Activated naive CD4-positive, alpha-beta T cell treated with anti-CD3 and anti-CD28 coated beads, Interleukin-2, amount 10 ng/mL, durations not matched to agents 7 days and 5 days (primary cell): ENCODE measurements around the gene MYH10.

Source experiments
- CTCF ChIA-PET: fragments of 350-600 bp; sonication (Branson Sonifier 250); formaldehyde crosslinking; loops from one replicate; lab custom pipeline; 2021; ENCODE audit warnings: antibody characterized with exemption; lab: Charles Lee
- DNase-seq: peaks from one replicate; pipeline ENCODE4 v3.0.0-alpha.2; 2020
- H3K27ac Mint-ChIP-seq: one replicate; pipeline ENCODE4 v1.8.0; 2021; ENCODE audit warnings: mild to moderate bottlenecking, moderate library complexity, mixed read lengths
- H3K27me3 Mint-ChIP-seq: one replicate; pipeline ENCODE4 v1.8.0; 2021; ENCODE audit warnings: mild to moderate bottlenecking, mixed read lengths
- H3K36me3 Mint-ChIP-seq: one replicate; pipeline ENCODE4 v1.8.0; 2021; ENCODE audit warnings: mixed read lengths
- H3K4me1 Mint-ChIP-seq: one replicate; pipeline ENCODE4 v1.8.0; 2021; ENCODE audit warnings: mixed read lengths
- H3K4me3 Mint-ChIP-seq: one replicate; pipeline ENCODE4 v1.8.0; 2021; ENCODE audit warnings: mild to moderate bottlenecking, moderate library complexity, mixed read lengths
- H3K9me3 Mint-ChIP-seq: one replicate; pipeline ENCODE4 v1.8.0; 2021; ENCODE audit warnings: mixed read lengths

Gene MYH10

GRCh38 chr17:8468127-8468526 lies 162.4 kb downstream of the MYH10 start:
- Mint-ChIP-seq H3K27me3 (no peaks in the 10 kb centered on the region), H3K4me1 (no peaks in the 10 kb centered on the region), H3K36me3 (peaks cover 25% of the 10 kb centered on the region), H3K27ac (no peak overlapping the region), H3K4me3 (no peak overlapping the region), H3K9me3 (no peaks in the 10 kb centered on the region)
- CTCF ChIA-PET: interaction anchor here (0.9 kb wide), 1 partner anchor 9 kb away, joined by 3 read pairs; no protein-coding TSS in a partner anchor
- no peak for DNase-seq

GRCh38 chr17:8467527-8467926 lies 163.0 kb downstream of the MYH10 start:
- H3K36me3 Mint-ChIP-seq: peaks cover 28% of the 10 kb centered on the region
- no peak overlapping the region for H3K27ac Mint-ChIP-seq
- H3K4me3 Mint-ChIP-seq: no peak overlapping the region
- CTCF ChIA-PET: no interaction called here
- no peaks in the 10 kb centered on the region for H3K4me1 Mint-ChIP-seq
- DNase-seq: no peak
- H3K9me3 Mint-ChIP-seq: no peaks in the 10 kb centered on the region
- H3K27me3 Mint-ChIP-seq: no peaks in the 10 kb centered on the region

- peaks cover 30% of the 10 kb centered on the region for H3K36me3 Mint-ChIP-seq
- H3K9me3 Mint-ChIP-seq: no peaks in the 10 kb centered on the region
- no peak for DNase-seq
- H3K4me1 Mint-ChIP-seq: no peaks in the 10 kb centered on the region
- CTCF ChIA-PET: no interaction called here
- no peaks in the 10 kb centered on the region for H3K27me3 Mint-ChIP-seq
- no peak overlapping the region for H3K27ac Mint-ChIP-seq
- no peak overlapping the region for H3K4me3 Mint-ChIP-seq
These were observed 163.7 kb downstream of the MYH10 start for GRCh38 chr17:8466873-8467272.

GRCh38 chr17:8466456-8466855 lies 164.1 kb downstream of the MYH10 start:
- H3K4me1 Mint-ChIP-seq: no peaks in the 10 kb centered on the region
- no peak overlapping the region for H3K4me3 Mint-ChIP-seq
- no peaks in the 10 kb centered on the region for H3K27me3 Mint-ChIP-seq
- no peak for DNase-seq
- no peak overlapping the region for H3K27ac Mint-ChIP-seq
- H3K9me3 Mint-ChIP-seq: no peaks in the 10 kb centered on the region
- CTCF ChIA-PET: no interaction called here
- peaks cover 31% of the 10 kb centered on the region for H3K36me3 Mint-ChIP-seq

GRCh38 chr17:8465759-8466158 lies 164.8 kb downstream of the MYH10 start:
- no peak for DNase-seq
- CTCF ChIA-PET: no interaction called here
- no peaks in the 10 kb centered on the region for H3K9me3 Mint-ChIP-seq
- no peaks in the 10 kb centered on the region for H3K4me1 Mint-ChIP-seq
- H3K36me3 Mint-ChIP-seq: peaks cover 31% of the 10 kb centered on the region
- no peak overlapping the region for H3K27ac Mint-ChIP-seq
- no peaks in the 10 kb centered on the region for H3K27me3 Mint-ChIP-seq
- no peak overlapping the region for H3K4me3 Mint-ChIP-seq

- no peak for DNase-seq
- Mint-ChIP-seq H3K27ac (no peak overlapping the region), H3K4me3 (no peak overlapping the region), H3K9me3 (no peaks in the 10 kb centered on the region), H3K4me1 (no peaks in the 10 kb centered on the region), H3K36me3 (peaks cover 31% of the 10 kb centered on the region), H3K27me3 (no peaks in the 10 kb centered on the region)
- CTCF ChIA-PET: no interaction called here
These were observed 165.2 kb downstream of the MYH10 start for GRCh38 chr17:8465356-8465755.

GRCh38 chr17:8464941-8465340 lies 165.6 kb downstream of the MYH10 start:
- CTCF ChIA-PET: no interaction called here
- Mint-ChIP-seq H3K4me1 (no peaks in the 10 kb centered on the region), H3K36me3 (peaks cover 34% of the 10 kb centered on the region), H3K27ac (no peak overlapping the region), H3K4me3 (no peak overlapping the region), H3K27me3 (no peaks in the 10 kb centered on the region), H3K9me3 (no peaks in the 10 kb centered on the region)
- no peak for DNase-seq

- H3K36me3 Mint-ChIP-seq: peaks cover 40% of the 10 kb centered on the region
- no peaks in the 10 kb centered on the region for H3K27me3 Mint-ChIP-seq
- DNase-seq: no peak
- no peaks in the 10 kb centered on the region for H3K9me3 Mint-ChIP-seq
- H3K27ac Mint-ChIP-seq: peak overlapping the region; percentile 39
- H3K4me1 Mint-ChIP-seq: no peaks in the 10 kb centered on the region
- no peak overlapping the region for H3K4me3 Mint-ChIP-seq
- CTCF ChIA-PET: no interaction called here
These were observed 167.4 kb downstream of the MYH10 start for GRCh38 chr17:8463099-8463498.

GRCh38 chr17:8462564-8462963 lies 168.0 kb downstream of the MYH10 start:
- Mint-ChIP-seq H3K9me3 (no peaks in the 10 kb centered on the region), H3K36me3 (peaks cover 38% of the 10 kb centered on the region), H3K4me1 (no peaks in the 10 kb centered on the region), H3K27ac (no peak overlapping the region), H3K4me3 (no peak overlapping the region), H3K27me3 (no peaks in the 10 kb centered on the region)
- DNase-seq: no peak
- CTCF ChIA-PET: no interaction called here

GRCh38 chr17:8459831-8460230 lies 170.7 kb downstream of the MYH10 start:
- H3K4me3 Mint-ChIP-seq: no peak overlapping the region
- H3K27ac Mint-ChIP-seq: no peak overlapping the region
- no peak for DNase-seq
- H3K27me3 Mint-ChIP-seq: no peaks in the 10 kb centered on the region
- CTCF ChIA-PET: interaction anchor here (1.5 kb wide), 1 partner anchor 9 kb away, joined by 3 read pairs; no protein-coding TSS in a partner anchor
- peaks cover 51% of the 10 kb centered on the region for H3K36me3 Mint-ChIP-seq
- H3K4me1 Mint-ChIP-seq: peaks cover 8% of the 10 kb centered on the region
- no peaks in the 10 kb centered on the region for H3K9me3 Mint-ChIP-seq

- CTCF ChIA-PET: interaction anchor here (1.1 to 1.5 kb wide), 2 partner anchors 10 to 49 kb away, joined by 3 read pairs; no protein-coding TSS in a partner anchor
- Mint-ChIP-seq H3K4me3 (no peak overlapping the region), H3K9me3 (no peaks in the 10 kb centered on the region), H3K4me1 (peaks cover 9% of the 10 kb centered on the region), H3K27me3 (no peaks in the 10 kb centered on the region), H3K36me3 (peaks cover 54% of the 10 kb centered on the region), H3K27ac (no peak overlapping the region)
- no peak for DNase-seq
These were observed 171.4 kb downstream of the MYH10 start for GRCh38 chr17:8459107-8459506.

- Mint-ChIP-seq H3K27ac (no peak overlapping the region), H3K4me1 (peaks cover 9% of the 10 kb centered on the region), H3K36me3 (peaks cover 52% of the 10 kb centered on the region), H3K9me3 (no peaks in the 10 kb centered on the region), H3K4me3 (no peak overlapping the region), H3K27me3 (no peaks in the 10 kb centered on the region)
- CTCF ChIA-PET: interaction anchor here (1.1 kb wide), 1 partner anchor 48 kb away, joined by 3 read pairs; no protein-coding TSS in a partner anchor
- DNase-seq: no peak
These were observed 172.4 kb downstream of the MYH10 start for GRCh38 chr17:8458128-8458527.

- Mint-ChIP-seq H3K4me1 (peaks cover 9% of the 10 kb centered on the region), H3K27me3 (no peaks in the 10 kb centered on the region), H3K4me3 (no peak overlapping the region), H3K36me3 (peaks cover 57% of the 10 kb centered on the region), H3K9me3 (no peaks in the 10 kb centered on the region), H3K27ac (peak overlapping the region; percentile 22)
- no peak for DNase-seq
- CTCF ChIA-PET: no interaction called here
These were observed 174.8 kb downstream of the MYH10 start for GRCh38 chr17:8455665-8456209.

- Mint-ChIP-seq H3K27me3 (no peaks in the 10 kb centered on the region), H3K9me3 (no peaks in the 10 kb centered on the region), H3K4me3 (no peak overlapping the region), H3K36me3 (peaks cover 60% of the 10 kb centered on the region), H3K27ac (no peak overlapping the region), H3K4me1 (peaks cover 9% of the 10 kb centered on the region)
- CTCF ChIA-PET: no interaction called here
- no peak for DNase-seq
These were observed 177.2 kb downstream of the MYH10 start for GRCh38 chr17:8453326-8453725.

GRCh38 chr17:8451933-8452614 lies 178.5 kb downstream of the MYH10 start:
- peaks cover 9% of the 10 kb centered on the region for H3K4me1 Mint-ChIP-seq
- CTCF ChIA-PET: no interaction called here
- no peak for DNase-seq
- H3K36me3 Mint-ChIP-seq: peaks cover 58% of the 10 kb centered on the region
- no peaks in the 10 kb centered on the region for H3K27me3 Mint-ChIP-seq
- no peaks in the 10 kb centered on the region for H3K9me3 Mint-ChIP-seq
- H3K27ac Mint-ChIP-seq: no peak overlapping the region
- H3K4me3 Mint-ChIP-seq: no peak overlapping the region
